HepG2 (cell line): ENCODE results near the gene PXYLP1. TPM values are rescaled to one million over a fixed set of nuclear protein-coding genes. Genes with fewer than 3 reads are reported as not detected.

Source experiments
- ATAC-seq: fragments of 200-7000 bp; cut with Tn5 transposase; 3 replicates; pipeline ENCODE4 v1.9.1; 2020; ENCODE audit warnings: mild to moderate bottlenecking, moderate library complexity
- BruUV-seq: library from RNA; stranded (reverse); fragments of 400-500 nt; replicated peaks from 2 replicates; lab custom pipeline; 2021; lab: Mats Ljungman, UMichigan
- CTCF ChIA-PET: fragments of 300-600 bp; formaldehyde crosslinking; extraction: SDS; loops from one replicate; lab custom pipeline; 2021; ENCODE audit warnings: low total read pairs, inconsistent platforms, low intra/inter-chr PET ratio; lab: Yijun Ruan, JAX
- POLR2A ChIA-PET: fragments of 350-600 bp; sonication (Branson Sonifier 250); formaldehyde crosslinking; loops from one replicate; lab custom pipeline; 2020; ENCODE audit warnings: antibody characterized with exemption, inconsistent platforms; lab: Yijun Ruan, JAX
- DNase-seq: peaks from one replicate; pipeline ENCODE4 v3.0.0-alpha.2; 2015; ENCODE audit warnings: low spot score
- FAIRE-seq: peaks from 3 replicates; lab custom pipeline; 2011; peaks lifted over from hg19 to GRCh38; lab: Jason Lieb, UNC
- H2AFZ ChIP-seq: one replicate; pipeline ENCODE4 v1.6.1; 2011; ENCODE audit warnings: low read length, inconsistent platforms
- H3K27ac ChIP-seq: fragments of 300-600 bp; 3 replicates; pipeline ENCODE4 v1.8.0; 2011; ENCODE audit warnings: mixed run types, mild to moderate bottlenecking, mixed read lengths, low read length, inconsistent platforms; ENCODE audit not compliant: insufficient read depth; ENCODE audit errors: extremely low read length
- H3K27me3 ChIP-seq, 2 experiments: fragments of 200-600 bp in 1 of 2; 2 replicates in 1 of 2; 3 replicates in 1 of 2; pipeline versions ENCODE4 v1.6.0 to v1.8.0; 2011; ENCODE audit warnings: low read length in 2 of 2, mild to moderate bottlenecking in 2 of 2, moderate library complexity in 2 of 2, inconsistent platforms in 1 of 2; ENCODE audit not compliant: insufficient read depth in 2 of 2, control insufficient read depth in 1 of 2
- H3K36me3 ChIP-seq, 2 experiments: fragments of 200-600 bp in 1 of 2; replicated peaks in 1 of 2; 2 replicates in 1 of 2; 3 replicates in 1 of 2; pipeline versions ENCODE4 v1.5.1 to v1.8.0; 2011; ENCODE audit warnings: low read length in 2 of 2, inconsistent platforms in 1 of 2; ENCODE audit not compliant: insufficient read depth in 2 of 2, control insufficient read depth in 1 of 2
- H3K4me1 ChIP-seq: 2 replicates; pipeline ENCODE4 v1.5.1; 2012; ENCODE audit warnings: low read length, inconsistent platforms; ENCODE audit not compliant: insufficient read depth
- H3K4me2 ChIP-seq: 2 replicates; pipeline ENCODE4 v1.6.0; 2011; ENCODE audit warnings: low read depth, low read length, inconsistent platforms
- H3K4me3 ChIP-seq, 3 experiments: fragments of 200-600 bp in 1 of 3; sonication (generic), shearing (Covaris generic) in 1 of 3; replicated peaks in 1 of 3; 2 replicates each; pipeline ENCODE4 v1.5.1; 2011 to 2016; ENCODE audit warnings: low read length in 3 of 3, inconsistent platforms in 2 of 3, low read depth in 2 of 3, mild to moderate bottlenecking in 2 of 3, control low read depth in 1 of 3, mixed read lengths in 1 of 3; ENCODE audit not compliant: insufficient read depth in 1 of 3
- H3K79me2 ChIP-seq: one replicate; pipeline ENCODE4 v1.6.1; 2011; ENCODE audit warnings: low read length, inconsistent platforms; ENCODE audit not compliant: insufficient read depth
- H3K9ac ChIP-seq: 2 replicates; pipeline ENCODE4 v1.6.0; 2011; ENCODE audit warnings: mild to moderate bottlenecking, low read depth, low read length, inconsistent platforms; ENCODE audit not compliant: insufficient read depth
- H3K9me3 ChIP-seq: 2 replicates; pipeline ENCODE4 v1.5.1; 2012; ENCODE audit warnings: mild to moderate bottlenecking, low read length
- H4K20me1 ChIP-seq: 2 replicates; pipeline ENCODE4 v1.6.0; 2011; ENCODE audit warnings: inconsistent platforms, mild to moderate bottlenecking, low read length, moderate library complexity; ENCODE audit not compliant: insufficient read depth
- ARNT ChIP-seq: fragments of 450-650 bp; IDR thresholded peaks from 2 replicates; pipeline ENCODE4 v1.6.1; 2017
- ATAD3A ChIP-seq: sonication (generic); formaldehyde crosslinking; IDR thresholded peaks from 2 replicates; pipeline ENCODE4 v1.4.0; 2020; ENCODE audit warnings: missing genetic modification reagents
- HCFC1 ChIP-seq: fragments of 150-350 bp; IDR thresholded peaks from 2 replicates; pipeline ENCODE4 v1.6.1; 2014; ENCODE audit warnings: low read depth, low read length
- SOX13 ChIP-seq, 3 experiments: fragments of 450-650 bp in 1 of 3; sonication (generic) in 1 of 3; formaldehyde crosslinking in 1 of 3; IDR thresholded peaks in 2 of 3; conservative IDR thresholded peaks in 1 of 3; 2 replicates each; pipeline versions ENCODE4 v1.5.0 to v1.6.1; 2016 to 2020; ENCODE audit warnings: antibody characterized with exemption in 1 of 3, mild to moderate bottlenecking in 1 of 3, missing compliant biosample characterization in 1 of 3, missing genetic modification reagents in 1 of 3, moderate library complexity in 1 of 3
- SOX5 ChIP-seq: IDR thresholded peaks from 2 replicates; pipeline ENCODE4 v1.6.1; 2016; ENCODE audit warnings: borderline replicate concordance
- SOX6 ChIP-seq, 2 experiments: fragments of 450-650 bp in 1 of 2; sonication (generic) in 1 of 2; formaldehyde crosslinking in 1 of 2; IDR thresholded peaks; 2 replicates each; pipeline versions ENCODE4 v1.4.0 to v1.6.1; 2017 to 2020; ENCODE audit warnings: antibody characterized with exemption in 1 of 2, mild to moderate bottlenecking in 1 of 2, missing genetic modification reagents in 1 of 2
- ZFP36L2 ChIP-seq: sonication (generic); formaldehyde crosslinking; IDR thresholded peaks from 2 replicates; pipeline ENCODE4 v1.4.0; 2020; ENCODE audit warnings: missing genetic modification reagents
- ZNF317 ChIP-seq: sonication (generic); formaldehyde crosslinking; IDR thresholded peaks from 2 replicates; pipeline ENCODE4 v1.5.0; 2020; ENCODE audit warnings: mild to moderate bottlenecking, missing genetic modification reagents
- ZNF713 ChIP-seq: sonication (generic); formaldehyde crosslinking; IDR thresholded peaks from 2 replicates; pipeline ENCODE4 v1.4.0; 2020; ENCODE audit warnings: mild to moderate bottlenecking, missing genetic modification reagents
- WGBS: methylation state at CpG from one replicate; pipeline ENCODE4 v1.1.6; 2017; ENCODE audit warnings: low lambda C conversion rate; 5-methylcytosine and 5-hydroxymethylcytosine counted together
- in situ Hi-C: cut with HindIII; loops from 2 replicates; pipeline ENCODE4 v1.10.0; 2017; ENCODE audit warnings: low pct_unique_long_range_greater_than_20kb; ENCODE audit not compliant: extremely low pct_ligation_motif_present
- intact Hi-C: fragments of 100-400 bp; cut with micrococcal nuclease; formaldehyde crosslinking; loops from one replicate; pipeline ENCODE4 v1.10.0; 2022; ENCODE audit not compliant: unreplicated experiment
- polyA plus RNA-seq, 8 experiments: library from polyadenylated mRNA; depleted of rRNA in 3 of 8; stranded (reverse) in 7 of 8; unstranded in 1 of 8; fragments of >200 nt; fragmentation: Illumina TruSeq in 4 of 8; extraction: Trizol in 4 of 8; gene quantifications; 2 replicates each; pipeline versions ENCODE4 v1.2.1 to v1.2.3, GENCODE V29; 2011 to 2016; ENCODE audit warnings: low read depth in 4 of 8, missing spikeins in 1 of 8, mixed read lengths in 1 of 8; ENCODE audit not compliant: insufficient read depth in 1 of 8
- total RNA-seq, 5 experiments: library from RNA; depleted of rRNA; stranded (reverse); fragments of >200 nt; fragmentation: Illumina TruSeq; extraction: Trizol; gene quantifications; 2 replicates each; pipeline ENCODE4 v1.2.3, GENCODE V29; 2016; ENCODE audit warnings: low read depth in 1 of 5
- TF ChIP-seq, protein P1 (sequence below): sonication (generic); formaldehyde crosslinking; IDR thresholded peaks from 2 replicates; pipeline ENCODE4 v1.5.0; 2020; ENCODE audit warnings: mild to moderate bottlenecking, missing genetic modification reagents, moderate library complexity

PXYLP1 gene
- total and polyA plus RNA-seq, 2 of the 13 experiments (the other 11 are each of a cell fraction or from before 2014, with no cell fraction given), result 4.9 to 8.1 TPM

GRCh38 chr3:141227752-141228151, 3.9 kb upstream of the PXYLP1 start:
- no peak overlapping the region for H3K9ac ChIP-seq
- peaks cover 35% of the 10 kb centered on the region for H3K4me1 ChIP-seq
- intact Hi-C loops, result no loop called here
- TF ChIP-seq ARNT (no peak), HCFC1 (no peak), ATAD3A (CRISPR knock-in tag) (no peak), ZNF713 (CRISPR knock-in tag) (no peak)
- TF ChIP-seq, all 625 proteins: peak for 0
- in situ Hi-C loops, result no loop called here
- Histone ChIP-seq H3K27ac (no peak overlapping the region), H3K36me3 (no peaks in the 10 kb centered on the region), H3K9me3 (peaks cover 10% of the 10 kb centered on the region; the same call in 1 of the 2 replicates), H3K4me2 (no peak overlapping the region), H2AFZ (no peak overlapping the region), H4K20me1 (no peaks in the 10 kb centered on the region), H3K27me3 (peaks cover 0 to 11% of the 10 kb centered on the region in 2 experiments; a peak in 1 of 5 replicates), H3K79me2 (no peaks in the 10 kb centered on the region), H3K4me3 (no peak overlapping the region)
- BruUV-seq, result no TSS peak
- FAIRE-seq (no peak), ATAC-seq (no peak), DNase-seq (no peak)
- ChIA-PET CTCF (no interaction called here), POLR2A (no interaction called here)

DNA sequence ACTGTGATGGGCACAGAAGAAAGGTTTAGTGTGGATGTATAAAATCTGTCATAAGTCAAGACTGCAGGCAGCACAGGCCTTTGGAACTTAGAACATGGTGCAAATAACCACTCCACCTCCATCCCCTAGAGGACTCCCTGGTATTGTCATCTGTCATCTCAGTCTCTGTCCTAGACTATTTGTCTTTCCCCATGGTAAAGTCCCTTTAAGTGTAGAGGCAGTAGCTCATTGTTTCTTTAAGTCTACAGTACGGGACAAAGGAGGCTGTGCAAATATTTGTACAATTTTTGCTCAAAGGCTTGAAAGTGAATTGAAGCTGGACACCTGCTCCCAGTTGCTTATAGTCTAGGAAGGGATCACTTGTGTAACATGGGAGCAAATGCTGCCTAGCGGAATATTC, 3.2 kb upstream of the PXYLP1 start:
- POLR2A ChIA-PET, result no interaction called here
- H4K20me1 ChIP-seq, result no peaks in the 10 kb centered on the region
- H3K4me3 ChIP-seq, result no peak overlapping the region
- CTCF ChIA-PET, result no interaction called here
- peak; percentile 15; the same call in 2 of the 3 replicates for ATAC-seq
- H2AFZ ChIP-seq, result no peak overlapping the region
- DNase-seq, result peak; percentile 44
- H3K36me3 ChIP-seq, result no peaks in the 10 kb centered on the region
- peaks cover 5% of the 10 kb centered on the region; the same call in 1 of the 2 replicates for H3K9me3 ChIP-seq
- intact Hi-C loops (no loop called here), in situ Hi-C loops (no loop called here)
- no peaks in the 10 kb centered on the region for H3K79me2 ChIP-seq
- H3K4me1 ChIP-seq, result peaks cover 41% of the 10 kb centered on the region
- TF ChIP-seq SOX6 (IDR thresholded peaks at IDR 0.05), result no peak
- peak; percentile 55; the same call in 1 of the 2 replicates for TF ChIP-seq SOX6 (CRISPR knock-in tag; IDR thresholded peaks at IDR 0.05)
- TF ChIP-seq, protein P1, sequence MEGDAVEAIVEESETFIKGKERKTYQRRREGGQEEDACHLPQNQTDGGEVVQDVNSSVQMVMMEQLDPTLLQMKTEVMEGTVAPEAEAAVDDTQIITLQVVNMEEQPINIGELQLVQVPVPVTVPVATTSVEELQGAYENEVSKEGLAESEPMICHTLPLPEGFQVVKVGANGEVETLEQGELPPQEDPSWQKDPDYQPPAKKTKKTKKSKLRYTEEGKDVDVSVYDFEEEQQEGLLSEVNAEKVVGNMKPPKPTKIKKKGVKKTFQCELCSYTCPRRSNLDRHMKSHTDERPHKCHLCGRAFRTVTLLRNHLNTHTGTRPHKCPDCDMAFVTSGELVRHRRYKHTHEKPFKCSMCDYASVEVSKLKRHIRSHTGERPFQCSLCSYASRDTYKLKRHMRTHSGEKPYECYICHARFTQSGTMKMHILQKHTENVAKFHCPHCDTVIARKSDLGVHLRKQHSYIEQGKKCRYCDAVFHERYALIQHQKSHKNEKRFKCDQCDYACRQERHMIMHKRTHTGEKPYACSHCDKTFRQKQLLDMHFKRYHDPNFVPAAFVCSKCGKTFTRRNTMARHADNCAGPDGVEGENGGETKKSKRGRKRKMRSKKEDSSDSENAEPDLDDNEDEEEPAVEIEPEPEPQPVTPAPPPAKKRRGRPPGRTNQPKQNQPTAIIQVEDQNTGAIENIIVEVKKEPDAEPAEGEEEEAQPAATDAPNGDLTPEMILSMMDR, result peak; percentile 32; the same call in 1 of the 2 replicates
- TF ChIP-seq SOX13 (IDR thresholded peaks at IDR 0.05), result no peak; the same call in 1 of the 2 replicates
- peak in 1 of 2 experiments; percentile 76; a peak in 2 of 4 replicates for TF ChIP-seq SOX13 (CRISPR knock-in tag; conservative IDR thresholded peaks at IDR 0.05 in 1 of 2, IDR thresholded peaks at IDR 0.05 in 1 of 2)
- no peak for TF ChIP-seq ZFP36L2
- TF ChIP-seq SOX5 (CRISPR knock-in tag), result 0 out of 2 replicates have a peak, but pooled peaks have one; percentile 50
- TF ChIP-seq ZNF317 (CRISPR knock-in tag), result 0 out of 2 replicates have a peak, but pooled peaks have one; percentile 26
- FAIRE-seq, result peak; percentile 15
- no peak overlapping the region for H3K27ac ChIP-seq
- 11% methylated on average over 2 of the region's 2 CpGs for WGBS
- H3K9ac ChIP-seq, result no peak overlapping the region
- peaks cover 0 to 11% of the 10 kb centered on the region in 2 experiments; a peak in 1 of 5 replicates for H3K27me3 ChIP-seq
- H3K4me2 ChIP-seq, result peak overlapping the region; percentile 21; the same call in 1 of the 2 replicates
- no TSS peak for BruUV-seq
